ENCODE data around the gene GALNT10. TPM values are rescaled to one million over a fixed set of nuclear protein-coding genes. Genes with fewer than 3 reads are reported as not detected.

Gene GALNT10
- total RNA-seq, 1 donor from 2014 or later = 96.1 TPM

DNA sequence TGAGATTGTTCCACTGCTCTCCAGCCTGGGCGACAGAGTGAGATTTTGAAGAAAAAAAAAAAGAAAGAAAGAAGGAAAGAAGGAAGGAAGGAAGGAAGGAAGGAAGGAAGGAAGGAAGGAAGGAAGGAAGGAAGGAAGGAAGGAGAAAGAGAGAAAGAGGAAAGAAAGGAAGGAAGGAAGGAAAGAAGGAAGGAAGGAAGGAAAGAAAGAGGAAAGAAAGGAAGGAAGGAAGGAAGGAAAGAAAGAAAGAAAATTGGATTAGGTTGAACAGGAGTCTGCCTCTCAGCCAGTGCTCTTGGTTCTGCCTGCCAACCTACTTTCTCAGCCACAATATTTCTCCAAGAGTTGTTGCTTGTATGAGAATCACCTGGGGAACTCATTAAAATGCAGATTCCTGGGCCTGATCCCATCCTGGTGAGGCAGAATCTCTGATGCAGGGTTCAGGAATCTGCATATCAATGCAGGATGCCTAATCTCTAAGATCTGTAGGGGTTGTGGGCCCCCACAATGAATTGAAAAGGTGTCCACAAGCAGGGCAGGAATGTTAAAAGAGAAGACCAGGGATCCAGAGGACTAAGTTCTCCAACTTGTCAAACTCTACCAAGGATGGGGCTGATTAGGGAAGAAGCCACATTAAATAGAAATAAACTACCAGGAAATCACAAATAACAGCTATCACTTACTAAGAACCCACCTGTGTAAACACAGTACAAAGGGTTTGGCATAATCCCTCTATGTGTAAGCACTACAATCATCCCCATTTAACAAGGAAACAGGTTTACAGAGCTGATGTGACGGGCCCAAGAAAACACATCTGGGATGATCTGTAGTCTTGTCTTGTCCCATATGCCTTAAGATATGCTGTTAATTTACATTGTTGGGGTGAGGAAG is 23.4 kb upstream of the GALNT10 start:
- H3K27me3 Mint-ChIP-seq (ENCODE audit: low read depth, unreplicated experiment) = peaks cover 21% of the 10 kb centered on the region
- no peaks in the 10 kb centered on the region for H3K4me1 Mint-ChIP-seq (ENCODE audit: low read depth, unreplicated experiment)
- no peak overlapping the region for H3K27ac ChIP-seq (ENCODE audit: low read depth, low read length)

DNA sequence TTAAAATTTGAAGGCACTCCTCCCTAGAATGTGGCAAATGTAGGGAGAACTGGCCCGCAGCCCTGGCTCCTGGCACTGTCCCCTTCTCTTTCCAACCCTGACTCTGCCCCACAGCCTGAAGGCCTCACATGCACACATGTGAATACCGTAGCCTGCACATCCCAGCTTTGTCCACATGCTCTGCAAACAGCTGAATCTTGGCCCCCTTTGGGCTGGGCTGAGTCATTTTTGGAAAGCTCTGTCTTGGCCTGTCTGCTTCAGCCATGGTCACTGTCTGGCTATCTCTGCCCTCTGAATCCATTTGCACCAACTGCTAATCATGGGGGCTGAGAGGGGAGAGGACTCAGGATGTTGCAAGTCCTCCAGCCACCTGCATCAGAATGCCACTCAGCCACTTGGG is 22.1 kb upstream of the GALNT10 start:
- H4K20me1 ChIP-seq (ENCODE audit: insufficient read depth, low read length) = no peaks in the 10 kb centered on the region
- no peak for FAIRE-seq
- Mint-ChIP-seq H3K36me3 (ENCODE audit: low read depth, unreplicated experiment) (no peaks in the 10 kb centered on the region), H3K4me1 (ENCODE audit: low read depth, unreplicated experiment) (no peaks in the 10 kb centered on the region), H3K4me3 (ENCODE audit: unreplicated experiment) (no peak overlapping the region), H3K27ac (ENCODE audit: unreplicated experiment) (no peak overlapping the region), H3K27me3 (ENCODE audit: low read depth, unreplicated experiment) (peaks cover 24% of the 10 kb centered on the region), H3K9me3 (ENCODE audit: unreplicated experiment) (no peaks in the 10 kb centered on the region)
- H2AFZ ChIP-seq (ENCODE audit: low read depth, low read length) = no peak overlapping the region
- no peaks in the 10 kb centered on the region for H3K4me1 ChIP-seq (ENCODE audit: insufficient read depth, low read length)
- no peak for DNase-seq (ENCODE audit: low read depth)
- no peak for TF ChIP-seq EZH2 (IDR thresholded peaks at IDR 0.05; ENCODE audit: insufficient read depth, low read length)
- TF ChIP-seq, protein P1, sequence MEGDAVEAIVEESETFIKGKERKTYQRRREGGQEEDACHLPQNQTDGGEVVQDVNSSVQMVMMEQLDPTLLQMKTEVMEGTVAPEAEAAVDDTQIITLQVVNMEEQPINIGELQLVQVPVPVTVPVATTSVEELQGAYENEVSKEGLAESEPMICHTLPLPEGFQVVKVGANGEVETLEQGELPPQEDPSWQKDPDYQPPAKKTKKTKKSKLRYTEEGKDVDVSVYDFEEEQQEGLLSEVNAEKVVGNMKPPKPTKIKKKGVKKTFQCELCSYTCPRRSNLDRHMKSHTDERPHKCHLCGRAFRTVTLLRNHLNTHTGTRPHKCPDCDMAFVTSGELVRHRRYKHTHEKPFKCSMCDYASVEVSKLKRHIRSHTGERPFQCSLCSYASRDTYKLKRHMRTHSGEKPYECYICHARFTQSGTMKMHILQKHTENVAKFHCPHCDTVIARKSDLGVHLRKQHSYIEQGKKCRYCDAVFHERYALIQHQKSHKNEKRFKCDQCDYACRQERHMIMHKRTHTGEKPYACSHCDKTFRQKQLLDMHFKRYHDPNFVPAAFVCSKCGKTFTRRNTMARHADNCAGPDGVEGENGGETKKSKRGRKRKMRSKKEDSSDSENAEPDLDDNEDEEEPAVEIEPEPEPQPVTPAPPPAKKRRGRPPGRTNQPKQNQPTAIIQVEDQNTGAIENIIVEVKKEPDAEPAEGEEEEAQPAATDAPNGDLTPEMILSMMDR (IDR thresholded peaks at IDR 0.05; ENCODE audit: insufficient read depth, low read depth, low read length) = no peak
- H3K4me3 ChIP-seq (ENCODE audit: insufficient read depth, low read depth, low read length) = no peak overlapping the region
- H3K4me2 ChIP-seq (ENCODE audit: low read length) = no peak overlapping the region
- no peak overlapping the region for H3K27ac ChIP-seq (ENCODE audit: low read depth, low read length)
- no peaks in the 10 kb centered on the region for H3K79me2 ChIP-seq (ENCODE audit: insufficient read depth, low read length)
- H3K27me3 ChIP-seq (ENCODE audit: insufficient read depth, low read length) = peaks cover 14% of the 10 kb centered on the region
- H3K9me3 ChIP-seq (ENCODE audit: insufficient read depth, low read depth, low read length) = no peaks in the 10 kb centered on the region
- H3K36me3 ChIP-seq (ENCODE audit: insufficient read depth, low read length) = no peaks in the 10 kb centered on the region
- H3K9ac ChIP-seq (ENCODE audit: low read length) = no peak overlapping the region

More for the DNA sequence above, 23.4 kb upstream of the GALNT10 start:
- TF ChIP-seq, protein P1 (IDR thresholded peaks at IDR 0.05; ENCODE audit: insufficient read depth, low read depth, low read length) = no peak
- no peak for TF ChIP-seq EZH2 (IDR thresholded peaks at IDR 0.05; ENCODE audit: insufficient read depth, low read length)
- H2AFZ ChIP-seq (ENCODE audit: low read depth, low read length) = no peak overlapping the region
- H3K4me1 ChIP-seq (ENCODE audit: insufficient read depth, low read length) = no peaks in the 10 kb centered on the region
- H4K20me1 ChIP-seq (ENCODE audit: insufficient read depth, low read length) = no peaks in the 10 kb centered on the region
- peaks cover 17% of the 10 kb centered on the region for H3K27me3 ChIP-seq (ENCODE audit: insufficient read depth, low read length)
- H3K4me3 ChIP-seq (ENCODE audit: insufficient read depth, low read depth, low read length) = no peak overlapping the region
- no peak overlapping the region for H3K4me3 Mint-ChIP-seq (ENCODE audit: unreplicated experiment)
- no peak overlapping the region for H3K4me2 ChIP-seq (ENCODE audit: low read length)
- H3K36me3 Mint-ChIP-seq (ENCODE audit: low read depth, unreplicated experiment) = no peaks in the 10 kb centered on the region
- no peak overlapping the region for H3K9ac ChIP-seq (ENCODE audit: low read length)
- H3K27ac Mint-ChIP-seq (ENCODE audit: unreplicated experiment) = no peak overlapping the region
- H3K36me3 ChIP-seq (ENCODE audit: insufficient read depth, low read length) = no peaks in the 10 kb centered on the region
- no peaks in the 10 kb centered on the region for H3K79me2 ChIP-seq (ENCODE audit: insufficient read depth, low read length)
- FAIRE-seq = no peak
- DNase-seq (ENCODE audit: low read depth) = no peak
- H3K9me3 Mint-ChIP-seq (ENCODE audit: unreplicated experiment) = no peaks in the 10 kb centered on the region
- H3K9me3 ChIP-seq (ENCODE audit: insufficient read depth, low read depth, low read length) = no peaks in the 10 kb centered on the region

- Histone ChIP-seq H3K27ac (ENCODE audit: low read depth, low read length) (no peak overlapping the region), H3K36me3 (ENCODE audit: insufficient read depth, low read length) (no peaks in the 10 kb centered on the region), H3K79me2 (ENCODE audit: insufficient read depth, low read length) (no peaks in the 10 kb centered on the region), H2AFZ (ENCODE audit: low read depth, low read length) (no peak overlapping the region), H3K4me1 (ENCODE audit: insufficient read depth, low read length) (no peaks in the 10 kb centered on the region), H4K20me1 (ENCODE audit: insufficient read depth, low read length) (no peaks in the 10 kb centered on the region), H3K4me2 (ENCODE audit: low read length) (no peak overlapping the region), H3K9me3 (ENCODE audit: insufficient read depth, low read depth, low read length) (no peaks in the 10 kb centered on the region), H3K9ac (ENCODE audit: low read length) (no peak overlapping the region), H3K4me3 (ENCODE audit: insufficient read depth, low read depth, low read length) (no peak overlapping the region), H3K27me3 (ENCODE audit: insufficient read depth, low read length) (peaks cover 4% of the 10 kb centered on the region)
- no peaks in the 10 kb centered on the region for H3K4me1 Mint-ChIP-seq (ENCODE audit: low read depth, unreplicated experiment)
- H3K36me3 Mint-ChIP-seq (ENCODE audit: low read depth, unreplicated experiment) = no peaks in the 10 kb centered on the region
- FAIRE-seq (no peak), DNase-seq (ENCODE audit: low read depth) (no peak)
- TF ChIP-seq EZH2 (IDR thresholded peaks at IDR 0.05; ENCODE audit: insufficient read depth, low read length) = no peak
- TF ChIP-seq, protein P1 (IDR thresholded peaks at IDR 0.05; ENCODE audit: insufficient read depth, low read depth, low read length) = no peak
- H3K27ac Mint-ChIP-seq (ENCODE audit: unreplicated experiment) = no peak overlapping the region
- no peaks in the 10 kb centered on the region for H3K9me3 Mint-ChIP-seq (ENCODE audit: unreplicated experiment)
- peaks cover 10% of the 10 kb centered on the region for H3K27me3 Mint-ChIP-seq (ENCODE audit: low read depth, unreplicated experiment)
- H3K4me3 Mint-ChIP-seq (ENCODE audit: unreplicated experiment) = no peak overlapping the region
Measured at GRCh38 chr5:154172785-154173184, 17.7 kb upstream of the GALNT10 start.
